Adrenal gland (tissue), 12 donors: ENCODE data around the gene PI4K2A. TPM values are rescaled to one million over a fixed set of nuclear protein-coding genes. Genes with fewer than 3 reads are reported as not detected.
"Not testable (repeated sequence)": the region's sequence is repeated elsewhere in the genome, so short reads cannot be mapped to it uniquely, and the experiment has no call there.

ENCODE experiments used
- DNase-seq, 7 donors: peaks; one replicate each; pipeline ENCODE4 v3.0.0-alpha.2; 2019 to 2020
- H3K27ac ChIP-seq, 5 donors: fragments of 200-600 bp; sonication (generic) in 4 of 5; 1 replicate in 3 of 5; 2 replicates in 2 of 5; pipeline versions ENCODE4 v1.5.1 to v1.8.0; 2016 to 2020; ENCODE audit warnings: mild to moderate bottlenecking in 1 of 5
- H3K27me3 ChIP-seq: fragments of 200-600 bp; 2 replicates; pipeline ENCODE4 v1.8.0; 2021
- H3K36me3 ChIP-seq, 2 donors: fragments of 200-600 bp; replicated peaks in 1 of 2; 1 replicate in 1 of 2; 2 replicates in 1 of 2; pipeline versions ENCODE4 v1.5.1 to v1.8.0; 2018 to 2022
- H3K4me1 ChIP-seq, 2 donors: fragments of 200-600 bp; replicated peaks in 1 of 2; 1 replicate in 1 of 2; 2 replicates in 1 of 2; pipeline versions ENCODE4 v1.5.1 to v1.8.0; 2018 to 2021
- H3K4me3 ChIP-seq, 4 donors: fragments of 200-600 bp; sonication (generic) in 3 of 4; one replicate each; pipeline ENCODE4 v1.5.1; 2016 to 2018
- H3K9me3 ChIP-seq, 3 donors: fragments of 200-600 bp; sonication (generic) in 1 of 3; replicated peaks in 1 of 3; 1 replicate in 2 of 3; 2 replicates in 1 of 3; pipeline versions ENCODE4 v1.5.1 to v1.8.0; 2016 to 2021
- CTCF ChIP-seq, 6 experiments: fragments of 450-650 bp in 4 of 6; fragments of 200-600 bp in 2 of 6; sonication (generic) in 1 of 6; IDR thresholded peaks; 1 replicate in 5 of 6; 2 replicates in 1 of 6; pipeline versions ENCODE4 v1.5.1 to v1.8.0; 2016 to 2021; ENCODE audit warnings: antibody characterized with exemption in 6 of 6, mild to moderate bottlenecking in 2 of 6, moderate library complexity in 1 of 6
- POLR2A ChIP-seq, 2 donors: fragments of 450-650 bp; IDR thresholded peaks; one replicate each; pipeline ENCODE4 v1.6.1; 2017; ENCODE audit warnings: antibody characterized with exemption in 2 of 2, mild to moderate bottlenecking in 2 of 2, moderate library complexity in 1 of 2
- WGBS, 4 donors: extraction: QIAGEN DNeasy Blood & Tissue Kit in 2 of 4; methylation state at CpG; one replicate each; pipeline versions ENCODE4 v1.1.5 to v1.1.7; 2013 to 2017; 5-methylcytosine and 5-hydroxymethylcytosine counted together
- intact Hi-C, 2 donors: fragments of 100-400 bp; cut with DNase I; formaldehyde crosslinking; loops; one replicate each; pipeline versions ENCODE4 v1.14.1 to v1.15.0; 2022 to 2023
- polyA plus RNA-seq, 3 donors: library from polyadenylated mRNA; stranded (reverse); fragments of 200-250 nt in 2 of 3; fragments of 350-450 nt in 1 of 3; fragmentation: Illumina TruSeq in 1 of 3; extraction: RNeasy Lipid Tissue Mini Kit (QIAGEN cat#74804) in 1 of 3; gene quantifications; one replicate each; pipeline ENCODE4 v1.2.3, GENCODE V29; 2013 to 2014
- total RNA-seq, 9 donors: library from RNA; depleted of rRNA in 4 of 9; stranded (reverse); fragments of >200 nt in 4 of 9; fragments of 120-200 nt in 1 of 9; fragmentation: NEBNext Ultra II Directional in 1 of 9; extraction: Animal tissue kit (Norgen Biotek cat#: 25700) in 1 of 9; gene quantifications; one replicate each; pipeline versions ENCODE4 v1.1.0 to v1.2.4, GENCODE V29; 2013 to 2023
- donor health status: healthy with polysubstance abuse.
- donor health status: Bipolar disorder and iron deficiency.
- donor health status: DM: yes; HTN: yes; CAD: no.
- donor health status: DM: no; HTN: no; CAD: no.
- donor health status: DM: no; HTN: no; CAD: no.
- donor health status: DM: yes; HTN: yes; CAD: no.

The PI4K2A gene
- total and polyA plus RNA-seq, 12 donors = 17.8 to 70.8 (median 40.9) TPM

- WGBS, 4 donors = 75 to 92% (median 83%) methylated on average over 1 of the region's 1 CpG
- no peaks in the 10 kb centered on the region for H3K27me3 ChIP-seq
- peaks cover 30 to 59% of the 10 kb centered on the region in 2 donors for H3K4me1 ChIP-seq
- H3K36me3 ChIP-seq = peaks cover 0 to 24% of the 10 kb centered on the region in 2 donors
- intact Hi-C loops = no loop called here
- TF ChIP-seq CTCF (IDR thresholded peaks at IDR 0.05) (no peak), POLR2A (IDR thresholded peaks at IDR 0.05) (no peak)
- no peaks in the 10 kb centered on the region for H3K9me3 ChIP-seq
- H3K4me3 ChIP-seq = no peak overlapping the region
- peak overlapping the region in 3 of 5 donors; percentile 43 to 88 (median 69) for H3K27ac ChIP-seq
- no peak for DNase-seq
Observed at GRCh38 chr10:97647556-97647955, 7.1 kb downstream of the PI4K2A start.

GRCh38 chr10:97648562-97649404, 8.3 kb downstream of the PI4K2A start:
- peak in 6 of 7 donors; percentile 37 to 73 (median 63) for DNase-seq
- Histone ChIP-seq H3K36me3 (peaks cover 0 to 36% of the 10 kb centered on the region in 2 donors), H3K4me3 (no peak overlapping the region), H3K27ac (peak overlapping the region; percentile 55 to 88 (median 69)), H3K27me3 (no peaks in the 10 kb centered on the region), H3K4me1 (peaks cover 25 to 51% of the 10 kb centered on the region in 2 donors), H3K9me3 (no peaks in the 10 kb centered on the region)
- 62 to 75% (median 74%) methylated on average over 4 to 5 of the region's 5 CpGs for WGBS, 4 donors
- intact Hi-C loops = no loop called here
- TF ChIP-seq POLR2A (IDR thresholded peaks at IDR 0.05) (peak in 1 of 2 donors; percentile 52), CTCF (IDR thresholded peaks at IDR 0.05) (no peak)

GRCh38 chr10:97649405-97649750, 8.9 kb downstream of the PI4K2A start:
- H3K4me3 ChIP-seq, H3K27me3 ChIP-seq, intact Hi-C loops, H3K9me3 ChIP-seq, DNase-seq: not testable (repeated sequence)
- H3K27ac ChIP-seq = peak overlapping the region; percentile 55 to 88 (median 69)
- H3K36me3 ChIP-seq = peaks cover 0 to 38% of the 10 kb centered on the region in 2 donors
- H3K4me1 ChIP-seq = peaks cover 25 to 51% of the 10 kb centered on the region in 2 donors
- 80 to 96% (median 86%) methylated on average over 4 of the region's 4 CpGs for WGBS, 4 donors

GRCh38 chr10:97650726-97651125, 10.3 kb downstream of the PI4K2A start:
- Histone ChIP-seq H3K27ac (peak overlapping the region in 2 of 5 donors; percentile 64 to 88), H3K9me3 (no peaks in the 10 kb centered on the region), H3K4me3 (no peak overlapping the region), H3K27me3 (no peaks in the 10 kb centered on the region), H3K36me3 (peaks cover 0 to 37% of the 10 kb centered on the region in 2 donors), H3K4me1 (peaks cover 25 to 51% of the 10 kb centered on the region in 2 donors)
- 71 to 83% (median 77%) methylated on average over 3 of the region's 3 CpGs for WGBS, 4 donors
- intact Hi-C loops = no loop called here
- no peak for TF ChIP-seq CTCF (IDR thresholded peaks at IDR 0.05)
- no peak for TF ChIP-seq POLR2A (IDR thresholded peaks at IDR 0.05)
- DNase-seq = peak in 1 of 7 donors; percentile 10
